Keratinocyte (primary cell): Measurements from ENCODE around the gene ADAMTSL1. TPM values are rescaled to one million over a fixed set of nuclear protein-coding genes. Genes with fewer than 3 reads are reported as not detected.

Experiments
- DNase-seq: peaks from one replicate; pipeline ENCODE4 v3.0.0-alpha.2; 2011; ENCODE audit warnings: low read depth, missing footprints, low spot score
- FAIRE-seq: peaks from 2 replicates; lab custom pipeline; 2011; peaks lifted over from hg19 to GRCh38; lab: Jason Lieb, UNC
- H2AFZ ChIP-seq: 2 replicates; pipeline ENCODE4 v1.6.0; 2012; ENCODE audit warnings: low read length, control low read depth, inconsistent platforms; ENCODE audit not compliant: control insufficient read depth
- H3K27ac ChIP-seq: 2 replicates; pipeline ENCODE4 v1.5.1; 2011; ENCODE audit warnings: low read length; ENCODE audit not compliant: control insufficient read depth, insufficient read depth
- H3K27me3 ChIP-seq: 3 replicates; pipeline ENCODE4 v1.6.0; 2011; ENCODE audit warnings: low read length; ENCODE audit not compliant: control insufficient read depth, insufficient read depth; ENCODE audit errors: extremely low read depth
- H3K36me3 ChIP-seq, 2 experiments: 2 replicates in 1 of 2; 3 replicates in 1 of 2; pipeline ENCODE4 v1.5.1; 2011; ENCODE audit warnings: low read length in 2 of 2, mild to moderate bottlenecking in 1 of 2; ENCODE audit not compliant: control insufficient read depth in 2 of 2, insufficient read depth in 2 of 2; ENCODE audit errors: extremely low read depth in 1 of 2
- H3K4me1 ChIP-seq: 3 replicates; pipeline ENCODE4 v1.5.1; 2011; ENCODE audit warnings: low read length; ENCODE audit not compliant: control insufficient read depth, insufficient read depth; ENCODE audit errors: extremely low read depth
- H3K4me2 ChIP-seq: 3 replicates; pipeline ENCODE4 v1.6.0; 2011; ENCODE audit warnings: low read depth, low read length; ENCODE audit not compliant: control insufficient read depth, insufficient read depth; ENCODE audit errors: extremely low read depth
- H3K4me3 ChIP-seq, 3 experiments: fragments of 200-600 bp in 1 of 3; sonication (generic) in 1 of 3; 2 replicates in 2 of 3; 3 replicates in 1 of 3; pipeline ENCODE4 v1.5.1; 2011 to 2016; ENCODE audit warnings: low read length in 3 of 3, mild to moderate bottlenecking in 3 of 3, control low read depth in 2 of 3, inconsistent platforms in 1 of 3, low read depth in 1 of 3, mixed read lengths in 1 of 3, mixed run types in 1 of 3, moderate library complexity in 1 of 3; ENCODE audit not compliant: control insufficient read depth in 2 of 3, insufficient read depth in 2 of 3; ENCODE audit errors: extremely low read depth in 1 of 3
- H3K79me2 ChIP-seq: 2 replicates; pipeline ENCODE4 v1.6.0; 2012; ENCODE audit warnings: low read length; ENCODE audit not compliant: control insufficient read depth, insufficient read depth
- H3K9ac ChIP-seq: 3 replicates; pipeline ENCODE4 v1.6.0; 2011; ENCODE audit warnings: low read length; ENCODE audit not compliant: control insufficient read depth, insufficient read depth; ENCODE audit errors: extremely low read depth
- H3K9me1 ChIP-seq: 3 replicates; pipeline ENCODE4 v1.6.0; 2011; ENCODE audit warnings: low read length; ENCODE audit not compliant: control insufficient read depth, insufficient read depth; ENCODE audit errors: extremely low read depth
- H3K9me3 ChIP-seq: 2 replicates; pipeline ENCODE4 v1.5.1; 2012; ENCODE audit warnings: low read depth, low read length; ENCODE audit not compliant: control insufficient read depth
- H4K20me1 ChIP-seq: 3 replicates; pipeline ENCODE4 v1.6.0; 2011; ENCODE audit warnings: low read length; ENCODE audit not compliant: control insufficient read depth, insufficient read depth; ENCODE audit errors: extremely low read depth
- EZH2 ChIP-seq: IDR thresholded peaks from one replicate; pipeline ENCODE4 v1.6.1; 2012; ENCODE audit warnings: inconsistent platforms, mild to moderate bottlenecking, low read length, moderate library complexity
- dilution Hi-C: fragments of 300-500 bp; cut with MboI; formaldehyde crosslinking; loops from one replicate; pipeline ENCODE4 v1.7.0; 2020; ENCODE audit warnings: low sequenced_read_pairs; ENCODE audit not compliant: extremely low pct_ligation_motif_present
- polyA plus RNA-seq, 5 experiments: library from polyadenylated mRNA; depleted of rRNA in 3 of 5; stranded (reverse) in 3 of 5; stranded (forward) in 1 of 5; unstranded in 1 of 5; fragments of >200 nt; gene quantifications; 1 replicate in 1 of 5; 2 replicates in 3 of 5; 3 replicates in 1 of 5; pipeline versions ENCODE4 v1.2.1 to v1.2.3, GENCODE V29; 2011 to 2012; ENCODE audit warnings: missing spikeins in 2 of 5, low read depth in 1 of 5, low replicate concordance in 1 of 5
- TF ChIP-seq, protein P1 (sequence below), 3 experiments: IDR thresholded peaks in 1 of 3; conservative IDR thresholded peaks in 1 of 3; optimal IDR thresholded peaks in 1 of 3; 2 replicates in 2 of 3; 3 replicates in 1 of 3; pipeline versions ENCODE3 to v1.5.1; 2011; ENCODE audit warnings: low read length in 3 of 3, mild to moderate bottlenecking in 3 of 3, moderate library complexity in 2 of 3, control low read depth in 1 of 3, inconsistent platforms in 1 of 3; ENCODE audit not compliant: insufficient read depth in 2 of 3; ENCODE audit errors: extremely low read depth in 1 of 3

ADAMTSL1 gene
- polyA plus RNA-seq, 1 donor (not counting 4 experiments of a cell fraction or from before 2014, with no cell fraction given), result 1.1 TPM

DNA sequence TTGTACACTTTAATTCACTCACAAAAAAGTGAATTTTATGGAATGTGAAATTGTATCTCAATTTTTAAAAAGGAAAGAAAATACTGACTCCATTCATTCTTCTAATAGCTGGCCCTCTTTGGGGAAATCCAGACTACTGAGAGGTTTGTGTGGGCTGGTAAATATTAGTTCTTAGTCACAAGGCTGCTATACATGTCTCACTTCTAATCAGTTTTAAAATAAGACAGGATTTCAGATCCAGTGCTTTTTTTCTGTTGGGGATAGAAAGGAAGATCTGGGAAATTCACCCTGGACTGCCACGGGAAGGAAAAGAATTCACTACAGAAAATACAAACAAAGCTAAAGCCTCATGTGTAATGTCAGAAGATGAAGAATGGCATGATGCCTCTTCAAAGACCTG is 32.7 kb upstream of the ADAMTSL1 start:
- H3K4me2 ChIP-seq, result no peak overlapping the region
- FAIRE-seq (no peak), DNase-seq (no peak)
- no peaks in the 10 kb centered on the region for H3K36me3 ChIP-seq
- H4K20me1 ChIP-seq, result no peaks in the 10 kb centered on the region
- H3K4me3 ChIP-seq, result no peak overlapping the region
- no peak overlapping the region for H3K9ac ChIP-seq
- TF ChIP-seq, protein P1, sequence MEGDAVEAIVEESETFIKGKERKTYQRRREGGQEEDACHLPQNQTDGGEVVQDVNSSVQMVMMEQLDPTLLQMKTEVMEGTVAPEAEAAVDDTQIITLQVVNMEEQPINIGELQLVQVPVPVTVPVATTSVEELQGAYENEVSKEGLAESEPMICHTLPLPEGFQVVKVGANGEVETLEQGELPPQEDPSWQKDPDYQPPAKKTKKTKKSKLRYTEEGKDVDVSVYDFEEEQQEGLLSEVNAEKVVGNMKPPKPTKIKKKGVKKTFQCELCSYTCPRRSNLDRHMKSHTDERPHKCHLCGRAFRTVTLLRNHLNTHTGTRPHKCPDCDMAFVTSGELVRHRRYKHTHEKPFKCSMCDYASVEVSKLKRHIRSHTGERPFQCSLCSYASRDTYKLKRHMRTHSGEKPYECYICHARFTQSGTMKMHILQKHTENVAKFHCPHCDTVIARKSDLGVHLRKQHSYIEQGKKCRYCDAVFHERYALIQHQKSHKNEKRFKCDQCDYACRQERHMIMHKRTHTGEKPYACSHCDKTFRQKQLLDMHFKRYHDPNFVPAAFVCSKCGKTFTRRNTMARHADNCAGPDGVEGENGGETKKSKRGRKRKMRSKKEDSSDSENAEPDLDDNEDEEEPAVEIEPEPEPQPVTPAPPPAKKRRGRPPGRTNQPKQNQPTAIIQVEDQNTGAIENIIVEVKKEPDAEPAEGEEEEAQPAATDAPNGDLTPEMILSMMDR (optimal IDR thresholded peaks at IDR 0.05 in 1 of 3, IDR thresholded peaks at IDR 0.05 in 1 of 3, conservative IDR thresholded peaks at IDR 0.05 in 1 of 3; ENCODE audit: extremely low read depth in 1 of 3, insufficient read depth in 2 of 3, low read length in 3 of 3), result no peak
- no peak for TF ChIP-seq EZH2
- no peak overlapping the region for H3K27ac ChIP-seq
- no peaks in the 10 kb centered on the region for H3K9me3 ChIP-seq
- peaks cover 19% of the 10 kb centered on the region for H3K4me1 ChIP-seq
- H3K79me2 ChIP-seq, result no peaks in the 10 kb centered on the region
- H3K9me1 ChIP-seq, result no peaks in the 10 kb centered on the region
- no peaks in the 10 kb centered on the region for H3K27me3 ChIP-seq
- H2AFZ ChIP-seq, result no peak overlapping the region
- dilution Hi-C loops, result no loop called here

DNA sequence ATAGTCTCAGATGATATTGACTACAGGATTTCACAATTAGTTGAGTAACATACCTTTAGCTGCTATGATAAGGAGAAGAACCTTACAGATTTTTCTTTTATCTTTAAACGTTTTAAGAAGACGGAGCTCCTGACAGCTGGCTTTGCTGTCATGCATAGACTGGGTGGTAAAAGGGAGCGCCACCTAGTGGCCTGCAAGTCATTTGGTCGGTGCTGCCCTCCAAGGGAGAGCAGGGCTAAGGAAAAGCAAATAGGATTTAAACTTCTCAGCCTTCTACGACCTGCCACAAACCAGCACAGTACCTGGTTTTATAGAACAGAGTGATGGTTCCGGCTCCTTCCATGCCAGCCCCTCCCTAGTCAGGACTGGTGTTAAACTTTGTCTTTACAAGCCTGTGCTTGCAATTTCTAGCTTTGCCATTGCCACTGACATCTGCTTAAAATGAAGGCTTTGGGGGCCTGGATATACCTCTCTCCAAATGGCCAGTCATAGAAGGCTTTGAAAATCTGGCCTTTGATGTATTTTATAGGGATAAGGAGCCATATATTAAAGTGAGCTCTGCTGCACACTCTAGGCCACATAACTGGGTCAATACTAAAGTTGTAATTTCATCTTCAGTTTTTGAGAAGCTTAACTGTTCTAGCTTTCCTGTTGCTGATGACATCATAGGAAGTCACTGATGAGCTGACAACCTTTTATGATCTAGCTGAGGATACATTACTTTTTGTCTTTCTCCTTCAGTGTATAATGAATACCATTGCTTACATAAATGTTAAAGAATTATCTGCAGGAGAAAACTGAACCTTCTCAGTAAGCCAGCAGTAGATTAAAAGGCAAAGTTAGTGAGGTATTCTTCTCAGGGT is 31.1 kb upstream of the ADAMTSL1 start:
- Histone ChIP-seq H3K36me3 (no peaks in the 10 kb centered on the region), H3K4me1 (peaks cover 21% of the 10 kb centered on the region), H3K79me2 (no peaks in the 10 kb centered on the region), H3K9me1 (no peaks in the 10 kb centered on the region), H3K4me2 (peak overlapping the region; percentile 1), H2AFZ (peak overlapping the region; percentile 41), H3K27ac (no peak overlapping the region), H4K20me1 (no peaks in the 10 kb centered on the region), H3K9me3 (no peaks in the 10 kb centered on the region), H3K4me3 (no peak overlapping the region), H3K9ac (no peak overlapping the region), H3K27me3 (no peaks in the 10 kb centered on the region)
- FAIRE-seq (peak; percentile 53), DNase-seq (no peak)
- dilution Hi-C loops, result no loop called here
- TF ChIP-seq, protein P1 (optimal IDR thresholded peaks at IDR 0.05 in 1 of 3, IDR thresholded peaks at IDR 0.05 in 1 of 3, conservative IDR thresholded peaks at IDR 0.05 in 1 of 3; ENCODE audit: extremely low read depth in 1 of 3, insufficient read depth in 2 of 3, low read length in 3 of 3), result peak; percentile 88 to 95 (median 89)
- no peak for TF ChIP-seq EZH2
